WTC11 (cell line): ENCODE results near the gene GALNT6. TPM values are rescaled to one million over a fixed set of nuclear protein-coding genes. Genes with fewer than 3 reads are reported as not detected.

Source experiments
- ATAC-seq: fragments of 200-7000 bp; cut with Tn5 transposase; 2 replicates; pipeline ENCODE4 v1.10.0; 2021; ENCODE audit warnings: mild to moderate bottlenecking, moderate library complexity
- CTCF ChIA-PET: fragments of 300-600 bp; sonication (Branson Sonifier 250); formaldehyde crosslinking; loops from one replicate; lab custom pipeline; 2021; ENCODE audit warnings: antibody characterized with exemption; lab: Charles Lee
- POLR2A ChIA-PET: fragments of 350-600 bp; sonication (Branson Sonifier 250); formaldehyde crosslinking; loops from one replicate; lab custom pipeline; 2021; ENCODE audit warnings: antibody characterized with exemption; lab: Charles Lee
- DNase-seq: peaks from one replicate; pipeline ENCODE4 v3.0.0; 2021; ENCODE audit warnings: low spot score
- H3K27ac Mint-ChIP-seq: 2 replicates; pipeline ENCODE4 v1.8.0; 2021; ENCODE audit warnings: mixed read lengths
- H3K27me3 Mint-ChIP-seq: 2 replicates; pipeline ENCODE4 v1.8.0; 2021; ENCODE audit warnings: low read depth, mild to moderate bottlenecking, moderate library complexity, mixed read lengths
- H3K36me3 Mint-ChIP-seq: 2 replicates; pipeline ENCODE4 v1.8.0; 2021; ENCODE audit warnings: mixed read lengths
- H3K4me1 Mint-ChIP-seq: 2 replicates; pipeline ENCODE4 v1.8.0; 2022; ENCODE audit warnings: mixed read lengths
- H3K4me3 Mint-ChIP-seq: 2 replicates; pipeline ENCODE4 v1.8.0; 2021; ENCODE audit warnings: mild to moderate bottlenecking, moderate library complexity, mixed read lengths
- H3K9me3 Mint-ChIP-seq: 2 replicates; pipeline ENCODE4 v1.8.0; 2021; ENCODE audit warnings: mixed read lengths
- CREM ChIP-seq: sonication (generic); formaldehyde crosslinking; IDR thresholded peaks from 2 replicates; pipeline ENCODE4 v1.8.1; 2022; ENCODE audit warnings: mild to moderate bottlenecking, missing genetic modification reagents, moderate library complexity
- CTCF ChIP-seq: fragments of 200-600 bp; IDR thresholded peaks from 2 replicates; pipeline ENCODE4 v1.8.0; 2022; ENCODE audit warnings: antibody characterized with exemption
- GTF2I ChIP-seq: fragments of 250-450 bp; sonication (Bioruptor Pico); conservative IDR thresholded peaks from 2 replicates; pipeline ENCODE4 v1.4.0; 2021; ENCODE audit warnings: mild to moderate bottlenecking
- IRF1 ChIP-seq: sonication (generic); formaldehyde crosslinking; IDR thresholded peaks from 2 replicates; pipeline ENCODE4 v1.8.0; 2023; ENCODE audit warnings: missing genetic modification reagents
- NFE2L1 ChIP-seq: sonication (generic); formaldehyde crosslinking; IDR thresholded peaks from 2 replicates; pipeline ENCODE4 v1.8.1; 2023; ENCODE audit warnings: missing genetic modification reagents
- PREB ChIP-seq: sonication (generic); formaldehyde crosslinking; IDR thresholded peaks from 2 replicates; pipeline ENCODE4 v1.8.1; 2022; ENCODE audit warnings: mild to moderate bottlenecking, missing genetic modification reagents, moderate library complexity, borderline replicate concordance
- STAT6 ChIP-seq: sonication (generic); formaldehyde crosslinking; conservative IDR thresholded peaks from 2 replicates; pipeline ENCODE4 v1.8.1; 2023; ENCODE audit warnings: mild to moderate bottlenecking, low read depth, missing genetic modification reagents, moderate library complexity
- ZBTB21 ChIP-seq: sonication (generic); formaldehyde crosslinking; IDR thresholded peaks from 2 replicates; pipeline ENCODE4 v1.8.1; 2023; ENCODE audit warnings: mild to moderate bottlenecking, missing genetic modification reagents, borderline replicate concordance
- ZBTB43 ChIP-seq: sonication (generic); formaldehyde crosslinking; IDR thresholded peaks from 2 replicates; pipeline ENCODE4 v1.8.1; 2023; ENCODE audit warnings: mild to moderate bottlenecking, missing genetic modification reagents
- ZMAT4 ChIP-seq: fragments of 250-450 bp; sonication (Bioruptor Pico); IDR thresholded peaks from 2 replicates; pipeline ENCODE4 v1.9.0; 2021; ENCODE audit warnings: mild to moderate bottlenecking
- ZNF121 ChIP-seq: sonication (generic); formaldehyde crosslinking; IDR thresholded peaks from 2 replicates; pipeline ENCODE4 v1.8.0; 2023; ENCODE audit warnings: missing genetic modification reagents
- ZNF138 ChIP-seq: sonication (generic); formaldehyde crosslinking; conservative IDR thresholded peaks from 2 replicates; pipeline ENCODE4 v1.8.1; 2022; ENCODE audit warnings: mild to moderate bottlenecking, moderate library complexity, missing genetic modification reagents
- ZNF219 ChIP-seq: sonication (generic); formaldehyde crosslinking; IDR thresholded peaks from 2 replicates; pipeline ENCODE4 v1.8.0; 2023; ENCODE audit warnings: missing genetic modification reagents, mild to moderate bottlenecking, borderline replicate concordance
- ZNF232 ChIP-seq: sonication (generic); formaldehyde crosslinking; IDR thresholded peaks from 2 replicates; pipeline ENCODE4 v1.8.0; 2022; ENCODE audit warnings: mild to moderate bottlenecking, missing genetic modification reagents
- ZNF263 ChIP-seq: sonication (generic); formaldehyde crosslinking; IDR thresholded peaks from 2 replicates; pipeline ENCODE4 v1.8.1; 2022; ENCODE audit warnings: low read depth, mild to moderate bottlenecking, moderate library complexity, missing genetic modification reagents
- ZNF532 ChIP-seq: fragments of 250-450 bp; sonication (Bioruptor Pico); IDR thresholded peaks from 2 replicates; pipeline ENCODE4 v1.9.0; 2021; ENCODE audit warnings: mild to moderate bottlenecking, borderline replicate concordance
- total RNA-seq: library from RNA; stranded (reverse); gene quantifications from 3 replicates; pipeline ENCODE4 v1.2.3, GENCODE V29; 2021

Gene GALNT6
- total RNA-seq, 1 experiment from 2014 or later = 18.3 TPM

GRCh38 chr12:51404627-51405026 lies 13.4 kb upstream of the GALNT6 start:
- TF ChIP-seq ZNF121 (CRISPR knock-in tag) = no peak
- TF ChIP-seq, all 79 proteins: peak for 0
- Mint-ChIP-seq H3K27ac (no peak overlapping the region), H3K27me3 (no peaks in the 10 kb centered on the region), H3K4me1 (peaks cover 9% of the 10 kb centered on the region), H3K36me3 (no peaks in the 10 kb centered on the region), H3K4me3 (no peak overlapping the region), H3K9me3 (no peaks in the 10 kb centered on the region)
- POLR2A ChIA-PET = no interaction called here
- DNase-seq = no peak
- no peak for ATAC-seq
- CTCF ChIA-PET = no interaction called here

GRCh38 chr12:51403681-51404136 lies 12.5 kb upstream of the GALNT6 start:
- POLR2A ChIA-PET = no interaction called here
- Mint-ChIP-seq H3K4me1 (peaks cover 9% of the 10 kb centered on the region), H3K36me3 (no peaks in the 10 kb centered on the region), H3K27me3 (no peaks in the 10 kb centered on the region), H3K9me3 (no peaks in the 10 kb centered on the region), H3K27ac (peak overlapping the region; percentile 43; the same call in 1 of the 2 replicates), H3K4me3 (no peak overlapping the region)
- TF ChIP-seq STAT6 (CRISPR knock-in tag) (no peak), ZNF121 (CRISPR knock-in tag) (no peak), ZNF219 (CRISPR knock-in tag) (no peak), GTF2I (no peak), ZMAT4 (no peak), ZNF138 (CRISPR knock-in tag) (no peak)
- no peak for DNase-seq
- CTCF ChIA-PET = interaction anchor here (1.3 kb wide), 1 partner anchor 16 kb away, joined by 4 read pairs; no protein-coding TSS in a partner anchor
- no peak for ATAC-seq

GRCh38 chr12:51403159-51403558 lies 12.0 kb upstream of the GALNT6 start:
- no peak for DNase-seq
- no peak for ATAC-seq
- H3K9me3 Mint-ChIP-seq = no peaks in the 10 kb centered on the region
- H3K27ac Mint-ChIP-seq = no peak overlapping the region
- CTCF ChIA-PET = interaction anchor here (1.3 kb wide), 1 partner anchor 17 kb away, joined by 4 read pairs; no protein-coding TSS in a partner anchor
- POLR2A ChIA-PET = no interaction called here
- no peaks in the 10 kb centered on the region for H3K36me3 Mint-ChIP-seq
- H3K27me3 Mint-ChIP-seq = no peaks in the 10 kb centered on the region
- H3K4me1 Mint-ChIP-seq = peaks cover 9% of the 10 kb centered on the region
- no peak overlapping the region for H3K4me3 Mint-ChIP-seq
- TF ChIP-seq ZNF532 (CRISPR knock-in tag) = no peak
- no peak for TF ChIP-seq ZNF263
- no peak for TF ChIP-seq PREB (CRISPR knock-in tag)
- TF ChIP-seq CREM = no peak
- no peak for TF ChIP-seq ZBTB21 (CRISPR knock-in tag)
- TF ChIP-seq IRF1 (CRISPR knock-in tag) = no peak
- no peak for TF ChIP-seq ZBTB43 (CRISPR knock-in tag)
- TF ChIP-seq NFE2L1 (CRISPR knock-in tag) = no peak
- TF ChIP-seq ZNF232 (CRISPR knock-in tag) = no peak
- TF ChIP-seq CTCF = no peak
- no peak for TF ChIP-seq STAT6 (CRISPR knock-in tag)
